ENCODE measurements around the gene APBA1. TPM values are rescaled to one million over a fixed set of nuclear protein-coding genes. Genes with fewer than 3 reads are reported as not detected.

Gene APBA1
- total and polyA plus RNA-seq, 9 of the 15 experiments (the other 6 are each of a cell fraction or from before 2014, with no cell fraction given): 0.01 to 0.02 TPM; not detected in 7

DNA sequence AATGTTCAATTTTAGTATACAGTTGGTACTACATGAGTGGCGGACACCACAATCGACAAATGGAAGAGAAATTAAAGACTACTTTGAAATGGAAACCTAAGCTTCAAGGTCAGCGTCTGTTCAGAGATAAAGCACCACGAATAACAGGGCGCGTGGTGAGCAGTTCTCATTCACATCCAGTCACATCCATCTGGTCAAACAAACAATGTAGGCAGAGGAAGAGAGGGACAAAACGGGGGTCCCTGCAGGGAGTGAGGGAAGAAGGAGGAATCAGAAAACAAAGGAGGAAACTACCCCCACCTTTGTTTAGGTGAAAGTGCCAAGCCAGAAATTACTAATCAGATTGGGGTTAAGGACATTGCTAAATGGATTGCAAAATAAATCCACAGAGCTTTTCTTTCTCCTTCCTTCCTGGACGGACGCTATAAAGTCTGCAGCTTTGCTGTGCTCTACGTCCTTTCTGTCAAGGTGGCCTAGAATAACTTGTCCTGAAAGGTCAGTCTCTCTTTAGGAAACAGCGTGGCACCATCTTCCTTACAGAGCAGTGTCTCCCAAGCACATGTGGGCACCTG lies 208.6 kb downstream of the APBA1 start:
- CTCF ChIA-PET (ENCODE audit: low intra/inter-chr PET ratio): no interaction called here
- POLR2A ChIA-PET: no interaction called here
- H3K4me1 ChIP-seq (replicated peaks in 1 of 2; ENCODE audit: control insufficient read depth in 2 of 2, insufficient read depth in 2 of 2, low read length in 2 of 2): no peaks in the 10 kb centered on the region
- peaks cover 0 to 10% of the 10 kb centered on the region in 2 experiments; a peak in 2 of 5 replicates for H3K27me3 ChIP-seq (ENCODE audit: control insufficient read depth in 2 of 2, insufficient read depth in 2 of 2, low read length in 2 of 2)
- H3K9me3 ChIP-seq (replicated peaks; ENCODE audit: control insufficient read depth, insufficient read depth, low read depth, low read length): no peaks in the 10 kb centered on the region
- in situ Hi-C loops (cut with MboI) (no loop called here), intact Hi-C loops (cut with micrococcal nuclease) (no loop called here)
- H3K4me2 ChIP-seq (ENCODE audit: insufficient read depth, low read length): no peak overlapping the region
- no peak for ATAC-seq
- no peaks in the 10 kb centered on the region for H3K9me1 ChIP-seq (ENCODE audit: control insufficient read depth, insufficient read depth, low read length)
- 1% methylated on average over 6 of the region's 11 CpGs for WGBS (ENCODE audit: insufficient coverage, low coverage, missing lambda C conversion rate)
- H3K36me3 ChIP-seq (ENCODE audit: control insufficient read depth, insufficient read depth, low read length): no peaks in the 10 kb centered on the region
- no peak overlapping the region for H3K9ac ChIP-seq (ENCODE audit: insufficient read depth in 1 of 2, low read depth in 2 of 2, low read length in 2 of 2)
- H2AFZ ChIP-seq (ENCODE audit: low read depth, low read length): no peak overlapping the region
- TF ChIP-seq PTTG1 (tag; IDR thresholded peaks at IDR 0.05; ENCODE audit: low read depth) (no peak), ZNF778 (CRISPR knock-in tag; IDR thresholded peaks at IDR 0.05) (no peak), ZBED1 (IDR thresholded peaks at IDR 0.05) (no peak), ETV6 (IDR thresholded peaks at IDR 0.05; ENCODE audit: borderline replicate concordance in 1 of 2, low read depth in 2 of 2, low read length in 1 of 2) (no peak), ETV6 (CRISPR knock-in tag; IDR thresholded peaks at IDR 0.05; ENCODE audit: borderline replicate concordance) (no peak)
- TF ChIP-seq, protein P1, sequence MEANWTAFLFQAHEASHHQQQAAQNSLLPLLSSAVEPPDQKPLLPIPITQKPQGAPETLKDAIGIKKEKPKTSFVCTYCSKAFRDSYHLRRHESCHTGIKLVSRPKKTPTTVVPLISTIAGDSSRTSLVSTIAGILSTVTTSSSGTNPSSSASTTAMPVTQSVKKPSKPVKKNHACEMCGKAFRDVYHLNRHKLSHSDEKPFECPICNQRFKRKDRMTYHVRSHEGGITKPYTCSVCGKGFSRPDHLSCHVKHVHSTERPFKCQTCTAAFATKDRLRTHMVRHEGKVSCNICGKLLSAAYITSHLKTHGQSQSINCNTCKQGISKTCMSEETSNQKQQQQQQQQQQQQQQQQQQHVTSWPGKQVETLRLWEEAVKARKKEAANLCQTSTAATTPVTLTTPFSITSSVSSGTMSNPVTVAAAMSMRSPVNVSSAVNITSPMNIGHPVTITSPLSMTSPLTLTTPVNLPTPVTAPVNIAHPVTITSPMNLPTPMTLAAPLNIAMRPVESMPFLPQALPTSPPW (CRISPR knock-in tag; IDR thresholded peaks at IDR 0.05): no peak
- TF ChIP-seq, protein P2, sequence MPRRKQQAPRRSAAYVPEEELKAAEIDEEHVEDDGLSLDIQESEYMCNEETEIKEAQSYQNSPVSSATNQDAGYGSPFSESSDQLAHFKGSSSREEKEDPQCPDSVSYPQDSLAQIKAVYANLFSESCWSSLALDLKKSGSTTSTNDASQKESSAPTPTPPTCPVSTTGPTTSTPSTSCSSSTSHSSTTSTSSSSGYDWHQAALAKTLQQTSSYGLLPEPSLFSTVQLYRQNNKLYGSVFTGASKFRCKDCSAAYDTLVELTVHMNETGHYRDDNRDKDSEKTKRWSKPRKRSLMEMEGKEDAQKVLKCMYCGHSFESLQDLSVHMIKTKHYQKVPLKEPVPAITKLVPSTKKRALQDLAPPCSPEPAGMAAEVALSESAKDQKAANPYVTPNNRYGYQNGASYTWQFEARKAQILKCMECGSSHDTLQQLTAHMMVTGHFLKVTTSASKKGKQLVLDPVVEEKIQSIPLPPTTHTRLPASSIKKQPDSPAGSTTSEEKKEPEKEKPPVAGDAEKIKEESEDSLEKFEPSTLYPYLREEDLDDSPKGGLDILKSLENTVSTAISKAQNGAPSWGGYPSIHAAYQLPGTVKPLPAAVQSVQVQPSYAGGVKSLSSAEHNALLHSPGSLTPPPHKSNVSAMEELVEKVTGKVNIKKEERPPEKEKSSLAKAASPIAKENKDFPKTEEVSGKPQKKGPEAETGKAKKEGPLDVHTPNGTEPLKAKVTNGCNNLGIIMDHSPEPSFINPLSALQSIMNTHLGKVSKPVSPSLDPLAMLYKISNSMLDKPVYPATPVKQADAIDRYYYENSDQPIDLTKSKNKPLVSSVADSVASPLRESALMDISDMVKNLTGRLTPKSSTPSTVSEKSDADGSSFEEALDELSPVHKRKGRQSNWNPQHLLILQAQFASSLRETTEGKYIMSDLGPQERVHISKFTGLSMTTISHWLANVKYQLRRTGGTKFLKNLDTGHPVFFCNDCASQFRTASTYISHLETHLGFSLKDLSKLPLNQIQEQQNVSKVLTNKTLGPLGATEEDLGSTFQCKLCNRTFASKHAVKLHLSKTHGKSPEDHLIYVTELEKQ (CRISPR knock-in tag; IDR thresholded peaks at IDR 0.05): no peak
- TF ChIP-seq, protein P3, sequence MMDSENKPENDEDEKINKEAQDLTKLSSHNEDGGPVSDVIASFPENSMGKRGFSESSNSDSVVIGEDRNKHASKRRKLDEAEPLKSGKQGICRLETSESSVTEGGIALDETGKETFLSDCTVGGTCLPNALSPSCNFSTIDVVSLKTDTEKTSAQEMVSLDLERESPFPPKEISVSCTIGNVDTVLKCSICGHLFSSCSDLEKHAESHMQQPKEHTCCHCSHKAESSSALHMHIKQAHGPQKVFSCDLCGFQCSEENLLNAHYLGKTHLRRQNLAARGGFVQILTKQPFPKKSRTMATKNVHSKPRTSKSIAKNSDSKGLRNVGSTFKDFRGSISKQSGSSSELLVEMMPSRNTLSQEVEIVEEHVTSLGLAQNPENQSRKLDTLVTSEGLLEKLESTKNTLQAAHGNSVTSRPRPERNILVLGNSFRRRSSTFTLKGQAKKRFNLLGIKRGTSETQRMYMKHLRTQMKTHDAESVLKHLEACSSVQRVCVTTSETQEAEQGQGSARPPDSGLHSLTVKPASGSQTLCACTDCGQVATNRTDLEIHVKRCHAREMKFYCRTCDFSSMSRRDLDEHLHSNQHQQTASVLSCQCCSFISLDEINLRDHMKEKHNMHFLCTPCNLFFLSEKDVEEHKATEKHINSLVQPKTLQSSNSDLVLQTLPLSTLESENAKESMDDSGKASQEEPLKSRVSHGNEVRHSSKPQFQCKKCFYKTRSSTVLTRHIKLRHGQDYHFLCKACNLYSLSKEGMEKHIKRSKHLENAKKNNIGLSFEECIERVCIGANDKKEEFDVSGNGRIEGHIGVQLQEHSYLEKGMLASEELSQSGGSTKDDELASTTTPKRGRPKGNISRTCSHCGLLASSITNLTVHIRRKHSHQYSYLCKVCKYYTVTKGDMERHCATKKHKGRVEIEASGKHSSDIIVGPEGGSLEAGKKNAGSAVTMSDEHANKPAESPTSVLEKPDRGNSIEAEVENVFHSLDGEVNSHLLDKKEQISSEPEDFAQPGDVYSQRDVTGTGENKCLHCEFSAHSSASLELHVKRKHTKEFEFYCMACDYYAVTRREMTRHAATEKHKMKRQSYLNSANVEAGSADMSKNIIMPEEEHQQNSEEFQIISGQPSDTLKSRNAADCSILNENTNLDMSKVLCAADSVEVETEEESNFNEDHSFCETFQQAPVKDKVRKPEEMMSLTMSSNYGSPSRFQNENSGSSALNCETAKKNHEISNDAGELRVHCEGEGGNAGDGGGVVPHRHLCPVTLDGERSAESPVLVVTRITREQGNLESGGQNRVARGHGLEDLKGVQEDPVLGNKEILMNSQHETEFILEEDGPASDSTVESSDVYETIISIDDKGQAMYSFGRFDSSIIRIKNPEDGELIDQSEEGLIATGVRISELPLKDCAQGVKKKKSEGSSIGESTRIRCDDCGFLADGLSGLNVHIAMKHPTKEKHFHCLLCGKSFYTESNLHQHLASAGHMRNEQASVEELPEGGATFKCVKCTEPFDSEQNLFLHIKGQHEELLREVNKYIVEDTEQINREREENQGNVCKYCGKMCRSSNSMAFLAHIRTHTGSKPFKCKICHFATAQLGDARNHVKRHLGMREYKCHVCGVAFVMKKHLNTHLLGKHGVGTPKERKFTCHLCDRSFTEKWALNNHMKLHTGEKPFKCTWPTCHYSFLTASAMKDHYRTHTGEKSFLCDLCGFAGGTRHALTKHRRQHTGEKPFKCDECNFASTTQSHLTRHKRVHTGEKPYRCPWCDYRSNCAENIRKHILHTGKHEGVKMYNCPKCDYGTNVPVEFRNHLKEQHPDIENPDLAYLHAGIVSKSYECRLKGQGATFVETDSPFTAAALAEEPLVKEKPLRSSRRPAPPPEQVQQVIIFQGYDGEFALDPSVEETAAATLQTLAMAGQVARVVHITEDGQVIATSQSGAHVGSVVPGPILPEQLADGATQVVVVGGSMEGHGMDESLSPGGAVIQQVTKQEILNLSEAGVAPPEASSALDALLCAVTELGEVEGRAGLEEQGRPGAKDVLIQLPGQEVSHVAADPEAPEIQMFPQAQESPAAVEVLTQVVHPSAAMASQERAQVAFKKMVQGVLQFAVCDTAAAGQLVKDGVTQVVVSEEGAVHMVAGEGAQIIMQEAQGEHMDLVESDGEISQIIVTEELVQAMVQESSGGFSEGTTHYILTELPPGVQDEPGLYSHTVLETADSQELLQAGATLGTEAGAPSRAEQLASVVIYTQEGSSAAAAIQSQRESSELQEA (IDR thresholded peaks at IDR 0.05; ENCODE audit: low read depth): no peak
- no peaks in the 10 kb centered on the region for H4K20me1 ChIP-seq (replicated peaks; ENCODE audit: control insufficient read depth, insufficient read depth, low read length)
- DNase-seq (ENCODE audit: extremely low read depth in 1 of 4, low spot score in 3 of 4): no peak
- no peak overlapping the region for H3K27ac ChIP-seq (ENCODE audit: extremely low read depth, low read depth, low read length)
- H3K4me3 ChIP-seq: no peak overlapping the region
- BruUV-seq (replicated peaks): no TSS peak
- FAIRE-seq: no peak
- H3K79me2 ChIP-seq (ENCODE audit: control insufficient read depth, insufficient read depth, low read length): no peaks in the 10 kb centered on the region
